DOHH2 (cell line): ENCODE measurements around the gene UVSSA.

Experiments
- H3F3A ChIP-seq: fragments of 200-600 bp; sonication (generic), shearing (Covaris generic); 2 replicates; pipeline ENCODE4 v1.6.0; 2016; ENCODE audit warnings: antibody characterized with exemption, mild to moderate bottlenecking; ENCODE audit not compliant: control insufficient read depth, insufficient read depth
- H3K27ac ChIP-seq: fragments of 200-600 bp; sonication (generic); 2 replicates; pipeline ENCODE4 v1.5.1; 2014; ENCODE audit warnings: low read depth, mild to moderate bottlenecking, low read length, moderate library complexity
- H3K27me3 ChIP-seq: fragments of 200-600 bp; sonication (generic); 2 replicates; pipeline ENCODE4 v1.6.1; 2014; ENCODE audit warnings: mild to moderate bottlenecking, low read length, mixed read lengths; ENCODE audit not compliant: control insufficient read depth
- H3K36me3 ChIP-seq: fragments of 200-600 bp; sonication (generic); 2 replicates; pipeline ENCODE4 v1.6.1; 2014; ENCODE audit warnings: mild to moderate bottlenecking, low read length, moderate library complexity, mixed read lengths; ENCODE audit not compliant: control insufficient read depth
- H3K4me1 ChIP-seq: fragments of 200-600 bp; sonication (generic); 2 replicates; pipeline ENCODE4 v1.6.1; 2014; ENCODE audit warnings: mild to moderate bottlenecking, low read length, mixed read lengths; ENCODE audit not compliant: control insufficient read depth
- H3K4me2 ChIP-seq: fragments of 200-600 bp; sonication (generic); 2 replicates; pipeline ENCODE4 v1.6.0; 2014; ENCODE audit warnings: mild to moderate bottlenecking, low read length, moderate library complexity
- H3K4me3 ChIP-seq: fragments of 200-600 bp; sonication (generic); 2 replicates; pipeline ENCODE4 v1.5.1; 2014; ENCODE audit warnings: mild to moderate bottlenecking, low read length, mixed read lengths
- H3K79me2 ChIP-seq: fragments of 200-600 bp; sonication (generic); 2 replicates; pipeline ENCODE4 v1.6.1; 2014; ENCODE audit warnings: mild to moderate bottlenecking, low read length, mixed read lengths; ENCODE audit not compliant: control insufficient read depth
- H3K9me2 ChIP-seq: fragments of 200-600 bp; sonication (generic); replicated peaks from 2 replicates; pipeline ENCODE4 v1.6.1; 2014; ENCODE audit warnings: mild to moderate bottlenecking, low read length, mixed read lengths; ENCODE audit not compliant: control insufficient read depth
- H3K9me3 ChIP-seq: fragments of 200-600 bp; sonication (generic); 2 replicates; pipeline ENCODE4 v1.6.1; 2014; ENCODE audit warnings: antibody characterized with exemption, low read length, mixed read lengths; ENCODE audit not compliant: control insufficient read depth, insufficient read depth
- H4K20me1 ChIP-seq: fragments of 200-600 bp; sonication (generic); 2 replicates; pipeline ENCODE4 v1.6.0; 2014; ENCODE audit warnings: low read depth, mild to moderate bottlenecking, antibody characterized with exemption, low read length, moderate library complexity; ENCODE audit not compliant: control insufficient read depth, insufficient read depth
- CTCF ChIP-seq: fragments of 200-600 bp; sonication (generic); IDR thresholded peaks from one replicate; pipeline ENCODE4 v1.5.1; 2014; ENCODE audit warnings: antibody characterized with exemption, mild to moderate bottlenecking, low read depth, low read length; ENCODE audit not compliant: poor library complexity, severe bottlenecking
- EZH2phosphoT487 ChIP-seq: fragments of 200-600 bp; sonication (generic); IDR thresholded peaks from 2 replicates; pipeline ENCODE4 v1.6.1; 2017; ENCODE audit warnings: borderline replicate concordance, mild to moderate bottlenecking, antibody characterized with exemption, low read length, moderate library complexity, mixed read lengths

UVSSA gene

GRCh38 chr4:1316537-1317168 is 30.4 kb upstream of the UVSSA start:
- no peaks in the 10 kb centered on the region for H3K9me3 ChIP-seq
- no peaks in the 10 kb centered on the region for H3K27me3 ChIP-seq
- H3K36me3 ChIP-seq: peaks cover 63% of the 10 kb centered on the region
- no peak overlapping the region for H3K4me3 ChIP-seq
- H3K4me2 ChIP-seq: no peak overlapping the region
- H3K27ac ChIP-seq: no peak overlapping the region
- no peaks in the 10 kb centered on the region for H4K20me1 ChIP-seq
- no peaks in the 10 kb centered on the region for H3K9me2 ChIP-seq
- peaks cover 10% of the 10 kb centered on the region for H3K79me2 ChIP-seq
- H3F3A ChIP-seq: no peaks in the 10 kb centered on the region
- no peaks in the 10 kb centered on the region for H3K4me1 ChIP-seq
- no peak for TF ChIP-seq CTCF
- TF ChIP-seq EZH2phosphoT487: no peak

GRCh38 chr4:1317177-1318045 is 29.6 kb upstream of the UVSSA start:
- Histone ChIP-seq H3K27ac (no peak overlapping the region), H3K27me3 (no peaks in the 10 kb centered on the region), H3K4me2 (no peak overlapping the region), H3K4me1 (no peaks in the 10 kb centered on the region), H3K79me2 (peaks cover 3% of the 10 kb centered on the region), H3K36me3 (peaks cover 64% of the 10 kb centered on the region), H3F3A (no peaks in the 10 kb centered on the region), H3K9me3 (no peaks in the 10 kb centered on the region), H3K9me2 (no peaks in the 10 kb centered on the region), H4K20me1 (no peaks in the 10 kb centered on the region), H3K4me3 (no peak overlapping the region)
- TF ChIP-seq CTCF (no peak), EZH2phosphoT487 (no peak)

DNA sequence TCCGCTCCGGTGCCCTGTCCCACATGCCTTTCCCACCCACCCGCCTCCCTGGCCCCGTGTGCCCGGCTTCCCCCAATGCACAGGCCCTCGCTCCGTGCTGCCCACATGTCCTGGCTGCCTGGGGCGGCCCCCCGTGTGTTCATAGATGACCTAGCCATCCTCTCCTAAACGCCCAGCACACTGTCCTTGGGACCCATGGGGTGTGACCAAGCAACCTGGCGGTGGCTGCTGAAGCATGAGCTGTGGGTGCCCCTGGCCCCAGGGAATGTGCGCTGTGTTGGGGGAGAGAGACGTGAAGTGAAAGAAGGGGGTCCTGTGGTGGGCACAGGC is 29.0 kb upstream of the UVSSA start:
- Histone ChIP-seq H3K4me2 (no peak overlapping the region), H3K36me3 (peaks cover 61% of the 10 kb centered on the region), H3K9me3 (no peaks in the 10 kb centered on the region), H3K27me3 (no peaks in the 10 kb centered on the region), H3K4me3 (no peak overlapping the region), H3K79me2 (no peaks in the 10 kb centered on the region; the same call in 1 of the 2 replicates), H3K4me1 (no peaks in the 10 kb centered on the region), H3K27ac (no peak overlapping the region), H3F3A (no peaks in the 10 kb centered on the region), H4K20me1 (no peaks in the 10 kb centered on the region), H3K9me2 (no peaks in the 10 kb centered on the region)
- no peak for TF ChIP-seq EZH2phosphoT487
- TF ChIP-seq CTCF: no peak
